ENCODE results near the gene NR2F1.
"Not testable (repeated sequence)": the region's sequence is repeated elsewhere in the genome, so short reads cannot be mapped to it uniquely, and the experiment has no call there.

The NR2F1 gene

DNA sequence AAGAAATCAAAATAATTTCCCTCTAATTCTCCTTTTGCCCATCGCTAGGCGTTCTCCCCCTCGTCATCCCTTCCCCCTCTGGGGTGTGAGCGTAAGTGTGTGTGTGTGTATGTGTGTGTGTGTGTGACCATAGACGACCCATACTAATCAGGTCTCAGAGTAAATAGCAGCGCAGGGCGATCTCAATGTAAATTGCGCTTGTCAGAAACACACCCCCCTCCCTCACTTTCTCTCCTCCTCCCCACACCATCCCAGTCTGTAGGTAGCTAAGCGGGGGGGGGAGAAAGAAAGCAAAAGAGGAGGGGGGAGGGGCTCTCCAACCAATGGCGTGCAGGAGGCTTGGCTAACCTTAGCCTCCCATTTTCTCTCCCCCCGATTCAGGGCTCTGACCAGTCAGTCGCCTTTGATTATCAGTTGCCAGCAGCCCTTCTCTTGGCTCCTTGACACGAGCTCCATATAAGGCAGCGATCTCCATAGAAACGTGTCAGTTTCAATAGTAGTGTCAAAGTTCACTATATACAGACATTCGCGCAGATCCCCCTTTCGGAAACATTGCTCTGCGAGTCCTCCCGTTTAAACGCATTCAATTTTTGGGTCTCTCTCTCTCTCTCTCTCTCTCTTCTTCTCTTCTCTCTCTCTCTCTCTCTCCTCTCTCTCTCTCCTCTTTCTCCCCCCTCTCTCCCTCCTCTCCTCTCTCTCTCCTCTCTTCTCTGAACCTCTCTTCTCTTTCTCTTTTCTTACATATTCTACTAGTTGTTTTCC lies at the start of gene NR2F1:
NR2F1 (plus strand) TSS at position 546 of the 762 bp plus-strand sequence. CDS start 1,802 bp downstream, outside the sequence.
- DNase-seq = no peak

DNA sequence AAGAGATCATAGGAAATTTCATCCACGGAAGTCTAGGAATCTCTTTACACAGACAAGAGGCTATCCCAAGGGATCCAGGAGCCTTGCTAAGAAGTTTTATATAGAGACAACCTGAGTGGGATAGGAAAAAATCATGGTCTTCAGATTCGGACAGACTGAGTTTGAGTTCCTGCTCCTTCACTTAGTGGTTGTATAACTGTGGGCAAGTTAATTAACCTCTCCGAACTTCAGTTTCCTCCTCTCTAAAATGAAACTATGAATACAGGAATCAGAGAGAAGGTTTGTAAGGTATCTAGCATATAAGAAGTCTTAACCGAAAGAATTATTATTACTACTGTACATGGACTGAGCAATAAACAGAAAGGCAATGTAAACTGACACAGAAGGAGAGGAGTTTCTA lies 37.1 kb upstream of the NR2F1 start:
- DNase-seq = no peak

DNA sequence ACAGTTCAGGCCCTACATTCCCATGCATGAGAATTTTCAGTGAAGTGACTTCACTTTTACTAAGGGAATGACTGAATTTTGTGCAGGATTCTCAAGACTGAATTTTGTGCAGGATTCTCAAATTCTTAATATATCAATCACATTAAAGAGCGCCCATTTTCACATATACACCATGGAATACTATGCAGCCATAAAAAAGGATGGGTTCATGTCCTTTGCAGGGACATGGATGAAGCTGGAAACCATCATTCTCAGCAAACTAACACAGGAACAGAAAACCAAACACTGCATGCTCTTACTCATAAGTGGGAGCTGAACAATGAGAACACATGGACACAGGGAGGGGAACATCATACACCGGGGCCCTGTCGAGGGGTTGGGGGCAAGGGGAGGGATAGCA lies 33.4 kb upstream of the NR2F1 start:
- DNase-seq = not testable (repeated sequence)

DNA sequence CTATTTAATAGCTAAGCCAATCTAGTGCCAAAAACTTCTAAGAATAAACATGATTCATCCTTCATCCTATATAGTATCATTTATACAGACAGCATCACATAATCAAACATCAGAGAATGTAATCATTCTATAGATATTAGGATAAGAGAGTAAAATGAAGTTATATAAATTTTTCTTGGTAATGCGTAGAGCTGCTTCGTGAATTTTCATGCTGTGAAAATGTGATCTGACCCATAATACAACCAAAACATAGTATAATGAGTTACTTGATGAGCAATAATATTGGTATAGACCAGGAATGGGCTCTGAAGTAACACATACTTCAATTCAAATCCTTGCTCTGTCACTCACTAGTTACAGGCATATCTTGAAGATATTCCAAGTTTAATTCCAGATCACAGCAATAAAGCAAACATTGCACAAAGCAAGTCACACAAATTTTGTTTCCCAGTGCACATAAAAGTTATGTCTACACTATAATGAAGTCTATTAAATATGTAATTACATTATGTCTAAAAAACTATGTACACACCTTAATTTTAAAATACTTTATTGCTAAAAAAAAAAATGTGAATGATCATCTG lies 25.9 kb upstream of the NR2F1 start:
- DNase-seq = no peak

DNA sequence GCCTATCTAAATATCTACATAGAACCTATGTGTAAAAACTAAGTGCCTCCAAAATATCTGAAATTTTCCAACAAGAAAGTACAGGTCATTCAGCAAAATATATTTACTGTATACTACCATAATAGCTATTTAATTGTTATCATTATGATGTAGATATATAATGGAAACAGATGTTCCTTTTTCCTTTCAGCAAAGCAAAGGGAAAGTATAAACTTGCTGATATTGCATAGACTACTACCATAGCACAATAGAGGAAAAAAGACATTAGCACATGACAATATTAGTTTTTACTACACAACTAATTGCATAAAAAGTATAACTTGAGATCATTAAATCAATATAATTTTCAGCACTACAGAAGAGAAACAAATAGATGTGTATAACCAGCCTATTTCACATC lies 16.9 kb upstream of the NR2F1 start:
- no peak for DNase-seq

DNA sequence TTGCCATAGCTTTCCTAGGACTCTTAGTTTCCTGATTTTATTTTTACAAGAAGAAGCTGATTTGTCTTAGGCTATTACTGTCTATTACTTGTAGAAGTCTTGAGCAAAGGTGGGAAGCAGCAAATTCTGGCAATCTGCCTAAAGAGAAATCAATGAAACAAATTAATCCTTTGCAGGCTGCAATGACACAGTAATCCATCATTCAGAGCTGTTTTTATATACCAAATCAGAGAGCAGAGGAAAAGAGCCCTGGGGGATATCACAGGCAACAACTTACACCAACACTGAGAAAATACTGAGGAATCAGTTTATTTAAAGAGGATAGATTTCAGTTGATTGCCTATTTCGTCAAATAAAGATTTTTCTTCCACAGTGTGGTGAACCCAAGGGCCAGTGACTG lies 15.6 kb upstream of the NR2F1 start:
- DNase-seq = no peak

DNA sequence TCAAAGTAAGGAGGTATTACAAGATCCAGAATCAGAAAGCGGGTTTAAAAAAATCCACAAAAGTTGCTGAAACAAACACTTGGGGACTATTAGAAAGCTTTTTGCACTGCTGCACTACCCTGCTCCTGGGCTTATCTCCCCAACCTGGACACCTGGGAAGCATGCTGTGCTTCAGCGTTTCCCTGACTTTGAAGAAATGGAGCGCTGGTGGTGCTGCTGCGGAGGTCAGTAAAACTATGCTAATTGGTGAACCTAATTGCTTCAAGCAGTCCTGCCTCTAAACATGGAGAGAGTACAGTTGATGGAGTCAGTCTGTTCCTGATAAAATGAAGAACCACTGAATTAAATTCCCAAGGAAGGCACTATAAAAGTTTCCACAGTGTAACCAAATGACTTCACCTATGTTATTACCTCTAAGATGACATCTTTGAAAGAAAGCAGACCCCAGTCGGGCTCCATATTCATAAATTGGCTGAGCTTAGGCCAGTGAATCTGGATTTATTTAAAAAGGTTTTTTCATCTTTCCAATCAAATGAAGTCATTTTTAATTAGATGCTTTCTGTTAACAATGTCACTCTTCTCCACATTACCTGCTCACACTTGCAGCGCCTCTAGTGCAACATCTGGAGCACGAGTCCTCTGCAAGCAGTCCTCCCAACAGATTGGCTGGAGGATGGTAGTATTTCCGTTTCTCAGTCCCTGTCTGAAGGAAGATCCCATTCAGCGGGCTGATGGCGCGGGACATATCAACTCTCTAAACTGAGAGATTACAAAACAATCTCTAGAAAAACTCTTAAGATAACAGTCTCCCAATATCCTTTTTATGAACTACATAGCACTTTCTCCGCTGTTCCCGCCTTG lies 13.5 kb upstream of the NR2F1 start:
- DNase-seq = no peak

DNA sequence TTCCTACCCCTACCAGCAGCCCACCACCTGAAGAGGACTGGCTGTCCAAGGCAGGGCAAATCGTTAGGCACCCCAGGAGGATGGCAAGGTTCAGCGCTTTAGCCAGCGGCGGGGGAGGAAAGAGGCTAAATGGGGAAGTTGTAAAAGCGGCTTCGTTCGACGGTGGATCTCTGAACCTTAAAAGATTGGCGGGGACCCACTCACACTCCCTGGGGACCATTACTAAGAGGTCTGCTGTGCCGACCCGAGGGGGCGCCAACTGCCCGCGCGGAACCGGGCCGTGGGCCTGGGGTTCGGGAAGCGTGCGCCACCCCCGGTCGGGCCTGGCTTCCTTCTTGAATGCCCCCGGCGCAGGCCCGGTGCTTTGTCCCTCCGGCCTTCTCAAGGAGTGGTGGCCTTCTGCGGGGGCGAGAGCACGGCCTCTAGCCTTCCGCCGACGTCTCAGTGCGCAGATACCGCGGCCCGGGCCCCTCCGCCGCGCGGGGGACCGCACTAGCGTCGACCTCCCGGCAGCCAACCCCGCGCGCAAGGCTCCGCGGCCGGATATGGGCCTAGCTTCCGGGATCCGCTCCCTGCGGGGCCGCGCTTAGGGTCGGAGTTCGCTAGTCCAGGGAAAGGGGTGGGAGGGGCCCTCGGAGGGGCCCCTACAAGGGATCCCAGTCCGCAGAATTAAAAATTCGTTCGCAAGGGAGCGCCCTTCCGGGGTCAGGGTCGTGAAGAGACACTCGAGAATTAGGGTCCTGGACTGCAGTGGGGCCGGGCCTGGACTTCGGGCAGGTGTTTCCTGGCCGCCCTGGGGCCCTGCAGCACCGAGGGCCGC lies 12.5 kb upstream of the NR2F1 start:
- no peak for DNase-seq

DNA sequence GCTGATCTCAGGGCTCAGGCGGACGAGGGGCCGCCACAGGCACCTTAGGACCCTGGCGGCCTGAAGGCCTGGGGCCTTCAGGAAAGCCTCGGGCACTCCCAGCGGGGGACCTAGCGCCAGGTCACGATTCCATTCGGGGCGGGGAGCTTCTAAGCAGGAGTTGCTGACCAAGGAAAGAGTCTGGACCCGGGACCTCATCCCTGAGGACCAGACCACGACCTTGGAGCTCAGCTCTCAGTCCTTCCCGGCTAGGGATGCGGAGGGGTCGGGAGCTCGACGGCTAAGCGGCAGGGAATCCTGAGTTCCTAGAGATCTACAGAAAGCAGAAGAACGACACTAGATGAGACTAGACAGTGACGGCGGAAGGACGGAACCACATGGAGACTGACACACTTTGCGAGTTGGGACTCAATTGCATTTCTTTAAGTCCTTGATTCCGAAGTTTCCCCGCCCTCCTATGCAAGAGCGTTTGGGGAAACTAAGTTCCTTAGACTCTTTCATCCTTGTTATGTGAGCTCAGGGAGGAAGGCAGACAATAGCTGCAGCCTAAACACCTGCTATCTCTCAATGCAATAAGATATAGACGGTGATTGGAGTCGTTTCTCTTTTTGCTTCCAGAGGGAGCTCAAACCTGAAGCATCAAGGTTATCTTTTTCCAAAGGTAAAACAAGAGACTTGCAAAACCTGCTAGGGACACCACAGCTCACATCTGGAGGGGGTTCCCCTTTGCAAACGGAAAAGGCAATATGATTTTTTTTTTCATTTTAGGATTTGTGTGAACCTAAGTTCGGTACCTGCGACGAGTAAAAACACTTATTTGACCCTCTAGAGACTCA lies 11.7 kb upstream of the NR2F1 start:
- DNase-seq = no peak

DNA sequence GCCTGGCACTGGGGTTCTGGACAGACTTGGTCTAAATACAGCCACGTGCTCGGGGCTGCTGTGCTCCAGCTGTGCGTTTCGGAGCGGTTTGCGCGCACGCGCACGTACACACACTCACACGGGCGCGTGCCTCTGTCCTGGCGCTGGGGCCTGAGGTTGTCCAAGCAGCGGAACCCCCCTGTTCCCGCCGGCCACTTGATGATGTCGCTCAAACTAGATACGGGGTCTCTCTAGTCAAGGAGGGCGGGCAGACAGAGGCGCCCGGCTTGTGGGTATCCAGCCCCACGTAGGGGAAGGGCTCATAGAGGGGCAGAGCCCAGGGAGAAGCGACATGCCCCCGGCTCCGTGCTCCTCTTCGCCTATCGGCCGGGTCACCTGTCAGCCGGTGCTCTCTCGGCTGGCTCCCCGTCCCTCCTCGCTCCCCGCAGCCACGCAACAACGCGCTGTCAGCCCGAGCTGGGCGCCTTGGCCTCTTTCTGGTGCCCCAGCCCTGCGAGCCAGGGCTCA lies 10.9 kb upstream of the NR2F1 start:
- no peak for DNase-seq

DNA sequence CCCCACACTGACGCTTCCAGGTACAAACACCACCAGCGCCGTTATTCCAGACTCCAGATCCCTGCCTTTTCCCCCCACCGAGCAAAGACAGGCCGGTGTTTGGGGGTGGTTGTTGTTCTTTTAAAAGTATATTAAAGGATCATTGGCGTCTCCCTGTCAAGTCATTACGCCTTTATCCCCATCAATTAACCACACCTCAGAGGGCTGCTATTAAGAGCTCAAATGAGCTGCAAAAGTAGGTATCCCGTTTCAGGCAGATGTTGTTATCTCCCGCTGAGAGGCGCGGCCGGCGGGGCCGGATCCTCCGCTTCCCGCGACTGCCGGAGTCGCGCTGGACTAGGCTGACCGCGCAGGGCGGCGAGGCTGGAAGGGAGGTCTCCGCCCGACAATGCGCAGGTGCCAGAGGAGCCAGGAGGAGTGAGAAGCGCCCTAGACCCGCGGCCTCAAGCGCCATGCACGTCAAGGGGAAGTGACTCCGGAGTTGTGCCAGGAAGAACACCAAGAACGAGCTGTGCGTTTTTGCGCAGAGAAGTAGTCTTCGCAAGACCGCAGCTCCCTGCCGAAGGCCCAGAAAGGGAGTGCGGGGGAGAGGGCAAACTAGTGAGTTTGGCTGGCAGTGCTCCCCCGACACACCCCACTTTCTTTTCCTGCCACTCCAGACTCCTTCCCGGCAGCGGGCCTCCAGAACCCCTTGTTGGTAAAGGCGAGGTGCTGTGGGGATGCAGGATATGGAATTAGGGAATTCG lies 10.2 kb upstream of the NR2F1 start:
- no peak for DNase-seq

DNA sequence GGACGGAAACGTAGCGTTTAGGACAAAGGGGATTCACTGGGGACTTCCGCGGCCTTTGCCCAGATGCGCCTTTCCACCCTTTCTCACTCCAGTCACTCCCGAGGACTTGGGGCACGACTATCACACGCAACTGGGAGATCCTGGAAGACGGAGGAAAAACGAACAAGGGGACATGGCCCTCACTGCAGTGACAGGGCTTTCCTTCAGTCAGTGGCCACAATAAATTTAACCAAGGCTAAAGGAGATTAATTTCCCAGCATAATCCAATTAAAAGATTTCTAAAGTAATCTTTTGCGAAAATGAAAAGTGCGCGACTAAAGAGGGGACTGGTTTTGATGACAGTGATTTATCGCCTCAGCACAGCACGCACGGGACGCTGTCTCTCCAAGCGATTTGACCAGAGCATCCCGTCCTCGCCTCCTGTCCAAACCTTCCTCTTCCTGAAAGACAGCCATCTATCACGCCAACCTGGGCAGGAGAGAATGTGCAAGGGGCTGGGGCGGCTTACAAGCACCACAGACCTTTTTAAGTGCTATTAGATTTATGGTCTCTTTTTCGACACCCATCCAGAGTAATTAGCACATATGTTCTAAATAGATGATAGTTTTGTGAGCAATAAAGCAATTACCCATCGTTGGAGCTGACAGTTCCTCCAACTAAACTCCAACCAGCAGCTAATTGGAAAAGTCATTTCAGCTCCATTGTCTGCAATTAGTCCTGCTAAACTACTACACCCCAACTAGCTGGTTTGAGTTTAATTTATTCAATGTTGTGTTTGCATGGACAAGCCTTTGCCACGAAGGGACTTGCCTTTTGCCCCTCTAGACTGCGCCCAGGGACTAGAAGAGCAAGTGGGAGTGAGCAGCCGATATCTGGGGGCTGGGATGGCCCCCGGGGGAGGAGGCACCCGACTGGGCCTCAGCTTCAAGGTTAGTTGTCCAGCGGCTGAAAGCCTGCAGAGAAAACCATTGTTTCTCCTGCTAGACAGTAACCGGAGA lies 9.4 kb upstream of the NR2F1 start:
- DNase-seq = no peak

DNA sequence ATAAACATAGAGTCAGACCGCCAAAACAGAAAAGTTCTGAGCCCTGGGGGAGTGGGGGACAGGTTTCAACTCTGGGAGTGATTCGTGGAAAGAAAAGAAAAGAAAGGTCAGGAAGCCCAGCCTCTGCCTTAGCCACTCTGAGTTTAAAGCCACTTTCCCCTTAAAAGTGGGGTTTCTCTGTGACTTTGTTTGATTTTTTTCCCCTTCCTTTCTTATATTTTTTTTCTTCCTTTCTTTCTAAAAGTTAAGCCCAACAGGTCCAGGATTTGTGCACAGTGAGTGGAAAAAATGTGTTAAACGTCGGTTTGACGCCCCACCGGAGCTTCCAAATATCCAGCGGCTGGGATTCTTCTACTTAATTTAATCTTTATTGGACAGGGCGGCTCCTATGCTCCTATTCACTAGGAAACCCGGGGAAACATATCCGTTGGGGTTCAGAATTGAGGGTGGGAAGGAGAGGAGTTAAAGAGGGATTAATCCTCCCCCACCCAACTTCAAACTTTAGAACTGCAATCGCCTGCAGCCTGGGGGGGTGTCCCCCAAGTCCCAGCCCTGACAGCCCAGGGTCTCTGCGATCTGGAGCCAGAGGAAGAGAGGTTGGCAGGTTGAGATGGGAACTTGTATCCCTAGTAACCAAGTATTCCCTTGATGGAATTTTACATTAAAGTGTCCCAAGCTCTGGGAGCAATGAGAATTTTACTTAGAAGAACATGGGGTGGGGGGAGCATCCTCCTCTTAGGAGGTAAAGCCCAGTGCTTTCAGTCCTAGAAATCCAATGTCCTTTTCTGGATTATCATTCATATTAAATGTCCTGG lies 8.3 kb upstream of the NR2F1 start:
- no peak for DNase-seq

DNA sequence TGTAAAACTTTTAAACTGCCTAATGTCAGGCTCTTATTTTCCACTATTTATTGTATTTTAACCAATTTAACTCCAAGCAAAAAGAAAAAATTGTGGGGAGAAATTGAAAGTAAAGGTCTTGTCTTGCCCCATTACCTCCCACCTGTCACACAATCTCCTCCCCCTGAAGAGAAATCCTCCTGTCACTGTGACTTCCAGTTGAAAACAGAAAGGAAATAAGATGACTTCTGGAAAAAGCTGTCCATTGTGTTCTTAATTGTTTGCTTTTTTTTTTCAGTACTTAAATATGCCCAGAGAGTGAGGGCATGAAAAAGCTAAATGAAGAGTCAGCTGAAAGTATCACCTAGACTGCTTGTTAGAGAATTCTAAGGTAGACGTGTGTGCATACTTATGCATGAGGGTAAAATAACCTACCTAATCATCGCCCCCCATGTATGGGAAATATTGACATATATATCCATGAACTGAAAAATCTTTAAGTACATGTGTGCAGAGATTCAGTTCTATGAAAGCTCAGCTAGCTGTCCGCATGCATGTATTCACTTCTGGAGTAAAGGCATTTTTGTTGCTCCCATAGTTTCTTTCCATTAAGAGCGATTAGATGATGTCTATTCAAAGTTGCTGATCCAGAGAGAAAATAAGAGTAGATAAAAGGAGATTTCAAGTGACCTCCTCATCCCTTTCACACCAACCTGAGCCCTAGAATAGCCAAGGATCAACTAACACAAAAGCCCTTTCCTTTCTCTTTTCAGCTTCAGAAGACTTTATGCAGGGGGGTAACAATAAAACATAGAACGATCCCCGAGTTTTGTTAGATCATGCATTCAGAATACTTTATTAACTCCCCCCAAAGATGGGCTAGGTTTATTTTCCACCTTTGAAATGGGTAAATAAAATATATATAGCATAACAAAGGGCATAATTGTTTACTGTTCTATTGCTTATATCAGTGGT lies 7.3 kb upstream of the NR2F1 start:
- DNase-seq = no peak

DNA sequence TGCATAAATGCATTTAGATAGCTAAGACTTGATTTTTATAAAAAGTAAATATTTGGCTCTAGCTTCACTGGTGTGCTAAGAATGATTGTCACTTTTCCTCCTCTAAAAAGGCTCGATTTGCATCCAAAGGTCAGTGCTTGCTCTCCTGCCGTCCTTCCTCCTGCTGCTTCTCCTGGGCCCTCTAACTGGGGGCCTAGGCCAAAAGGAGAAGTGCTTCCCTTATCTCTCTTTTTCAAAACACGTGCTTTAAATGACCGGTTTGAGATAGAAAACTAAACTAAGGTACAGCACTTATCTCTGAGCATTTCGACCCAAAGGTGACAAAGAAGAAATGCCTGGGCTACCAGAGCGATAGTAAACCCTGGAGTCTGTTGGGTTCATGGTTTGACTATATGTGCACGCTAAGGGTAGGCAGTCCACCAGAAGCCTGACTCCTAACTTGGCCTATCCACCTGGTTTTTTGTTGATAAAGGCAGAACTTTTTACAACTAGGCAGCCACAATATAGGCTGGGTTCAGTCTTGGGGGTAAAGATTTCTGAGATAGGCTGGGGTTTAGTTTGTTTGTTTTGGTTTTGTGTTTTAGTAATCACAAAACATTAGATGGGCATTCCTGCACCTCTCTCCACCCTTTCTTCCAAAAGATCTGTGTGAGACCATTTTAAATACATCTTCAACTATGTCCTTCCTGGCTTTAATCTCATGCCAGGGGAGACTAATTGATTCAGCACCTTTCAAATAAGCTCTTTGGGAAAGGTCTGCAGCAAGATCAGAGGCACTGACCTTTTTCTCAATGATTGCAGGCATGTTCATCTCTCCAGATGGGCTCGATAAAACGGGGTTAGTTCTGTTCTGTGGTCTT lies 5.8 kb upstream of the NR2F1 start:
- no peak for DNase-seq

Measured in CD4-positive, alpha-beta T cell treated with Interleukin-6 for 4 hours (primary cell).